Globus pallidus (tissue), 1 donor: ENCODE measurements around the gene SEC24C.
"Not testable (repeated sequence)": the region's sequence is repeated elsewhere in the genome, so short reads cannot be mapped to it uniquely, and the experiment has no call there.

Source experiments
- DNase-seq: peaks from one replicate; pipeline ENCODE4 v3.0.0-alpha.2; 2015; ENCODE audit warnings: low spot score

The SEC24C gene

DNA sequence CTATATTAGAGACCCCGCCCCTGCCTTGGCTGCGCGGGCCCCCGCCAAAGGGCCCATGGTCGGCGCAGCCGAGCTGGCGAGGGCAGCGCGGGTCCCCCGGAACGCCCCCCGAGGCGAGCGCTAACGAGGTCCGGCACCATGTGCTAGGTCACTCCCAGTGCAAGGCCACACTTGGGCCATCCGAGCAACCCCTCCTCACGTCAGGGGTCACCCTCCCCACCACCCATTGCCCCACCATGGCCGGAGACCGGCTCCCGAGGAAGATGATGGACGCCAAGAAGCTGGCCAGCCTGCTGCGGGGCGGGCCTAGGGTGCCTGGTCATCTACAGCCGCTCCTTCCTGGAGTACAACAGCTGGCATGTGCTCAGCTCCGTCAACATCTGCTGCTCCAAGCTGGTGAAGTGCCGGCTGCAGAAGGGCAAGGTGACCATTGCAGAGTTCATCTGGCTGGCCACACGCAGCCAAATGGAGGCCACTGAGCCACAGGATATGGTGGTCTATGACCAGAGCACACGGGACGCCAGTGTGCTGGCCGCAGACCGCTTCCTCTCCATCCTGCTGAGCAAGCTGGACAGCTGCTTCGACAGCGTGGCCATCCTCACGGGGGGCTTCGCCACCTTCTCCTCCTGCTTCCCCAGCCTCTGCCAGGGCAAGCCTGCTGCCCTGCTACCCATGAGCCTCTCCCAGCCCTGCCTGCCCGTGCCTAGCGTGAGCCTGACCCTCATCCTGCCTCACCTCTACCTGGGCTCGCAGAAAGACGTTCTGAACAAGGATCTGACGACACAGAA is 12.4 kb upstream of the SEC24C start:
- DNase-seq, result no peak

DNA sequence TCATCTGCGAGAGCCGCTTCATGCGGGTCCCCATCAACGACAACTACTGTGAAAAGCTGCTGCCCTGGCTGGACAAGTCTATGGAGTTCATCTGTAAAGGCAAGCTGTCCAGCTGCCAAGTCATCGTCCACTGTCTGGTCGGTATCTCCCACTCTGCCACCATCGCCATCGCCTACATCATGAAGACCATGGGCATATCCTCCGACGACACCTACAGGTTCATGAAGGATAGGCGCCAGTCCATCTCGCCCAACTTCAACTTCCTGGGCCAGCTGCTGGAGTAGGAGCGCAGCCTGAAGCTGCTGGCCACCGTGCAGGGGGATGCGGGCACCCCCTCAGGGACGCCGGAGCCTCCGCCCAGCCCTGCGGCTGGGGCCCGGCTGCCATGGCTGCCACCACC is 11.7 kb upstream of the SEC24C start:
- DNase-seq, result no peak

DNA sequence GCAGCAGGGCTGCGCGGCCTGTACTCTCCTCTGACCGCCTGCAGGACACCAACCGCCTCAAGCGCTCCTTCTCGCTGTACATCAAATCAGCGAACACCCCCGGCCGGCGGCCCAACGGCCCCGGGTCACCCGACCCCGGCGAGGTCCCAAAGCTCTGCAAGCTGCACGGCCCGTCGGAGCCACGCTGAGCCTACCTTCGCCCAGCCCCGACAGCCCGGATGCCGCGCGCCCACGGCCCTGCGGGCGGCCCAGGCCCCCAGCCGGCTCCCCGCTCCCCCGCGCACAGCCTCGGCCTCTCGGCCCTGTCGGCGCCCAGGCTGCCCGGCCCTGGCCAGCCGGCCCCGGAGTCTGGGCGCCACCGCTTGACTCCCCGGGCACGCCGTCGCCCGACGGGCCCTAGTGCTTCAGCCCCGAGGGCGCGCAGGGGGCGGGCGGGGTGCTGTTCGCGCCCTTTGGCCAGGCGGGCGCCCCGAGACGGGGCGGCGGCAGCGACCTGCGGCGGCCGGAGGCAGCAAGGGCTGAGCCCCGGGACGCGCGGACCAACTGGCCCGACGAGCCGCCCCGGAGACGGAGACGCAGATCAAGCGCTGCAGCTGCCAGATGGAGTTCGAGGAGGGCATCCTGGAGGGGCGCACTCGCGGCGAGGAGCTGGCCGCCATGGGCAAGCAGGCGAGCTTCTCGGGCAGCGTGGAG is 11.1 kb upstream of the SEC24C start:
- no peak for DNase-seq

DNA sequence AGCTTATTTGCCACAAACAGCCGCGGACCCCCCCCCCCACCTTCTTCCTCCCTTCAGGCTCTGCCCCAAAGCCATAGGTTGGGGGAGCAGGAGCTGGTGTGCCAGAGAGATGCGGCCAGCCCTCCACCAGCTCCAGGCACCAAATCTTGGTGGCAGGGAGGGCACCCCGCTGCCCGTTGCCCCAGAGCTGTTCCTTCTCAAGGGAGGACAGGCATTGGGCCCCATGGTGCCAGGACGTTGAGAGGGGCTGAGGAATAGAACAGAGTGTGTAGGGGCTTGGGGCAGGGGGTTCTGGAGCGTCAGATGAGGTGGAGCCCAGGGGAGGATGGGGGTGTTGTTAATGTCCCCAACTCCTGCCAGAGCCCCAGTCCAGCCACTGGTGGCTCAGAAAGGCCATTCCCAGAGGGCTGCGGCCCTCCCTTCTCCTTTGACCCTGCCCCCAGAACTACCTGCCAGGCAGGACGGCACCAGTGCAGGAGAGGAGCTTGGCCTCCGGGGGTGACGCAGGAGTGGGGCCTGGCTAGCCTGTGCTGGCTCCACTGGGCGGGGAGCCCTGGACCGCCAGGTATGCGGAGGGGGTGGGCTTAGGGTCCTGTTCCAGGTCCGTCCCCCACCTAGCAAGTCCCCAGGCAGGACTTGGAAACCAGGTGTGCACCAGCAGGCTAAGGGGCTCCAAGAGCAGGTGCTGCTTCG is 10.0 kb upstream of the SEC24C start:
- DNase-seq, result no peak

DNA sequence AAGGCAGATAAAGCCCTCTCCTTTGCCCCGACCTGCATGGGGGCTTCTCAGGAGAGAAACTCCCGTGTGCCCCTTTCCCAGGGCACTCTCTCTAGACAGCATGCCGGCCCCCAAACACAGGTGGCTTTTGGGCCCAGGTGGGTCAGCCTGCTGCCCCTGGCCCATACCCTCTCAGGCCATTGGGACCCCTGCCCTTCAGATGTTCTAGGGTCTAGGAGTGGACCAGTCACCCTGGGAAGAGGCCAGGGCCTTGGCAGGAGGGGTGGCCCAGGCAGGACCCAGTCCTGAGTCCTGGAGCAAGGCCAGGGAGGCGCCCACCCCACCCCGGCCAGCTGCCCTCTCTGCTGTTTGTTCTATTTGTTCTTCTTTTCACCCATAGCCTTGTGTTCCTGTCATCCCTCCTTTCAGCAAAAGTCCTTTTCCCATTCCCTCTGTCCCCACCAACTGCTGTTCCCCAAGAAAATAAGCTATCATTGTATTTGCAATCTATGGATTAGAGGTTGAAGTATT is 9.3 kb upstream of the SEC24C start:
- no peak for DNase-seq

DNA sequence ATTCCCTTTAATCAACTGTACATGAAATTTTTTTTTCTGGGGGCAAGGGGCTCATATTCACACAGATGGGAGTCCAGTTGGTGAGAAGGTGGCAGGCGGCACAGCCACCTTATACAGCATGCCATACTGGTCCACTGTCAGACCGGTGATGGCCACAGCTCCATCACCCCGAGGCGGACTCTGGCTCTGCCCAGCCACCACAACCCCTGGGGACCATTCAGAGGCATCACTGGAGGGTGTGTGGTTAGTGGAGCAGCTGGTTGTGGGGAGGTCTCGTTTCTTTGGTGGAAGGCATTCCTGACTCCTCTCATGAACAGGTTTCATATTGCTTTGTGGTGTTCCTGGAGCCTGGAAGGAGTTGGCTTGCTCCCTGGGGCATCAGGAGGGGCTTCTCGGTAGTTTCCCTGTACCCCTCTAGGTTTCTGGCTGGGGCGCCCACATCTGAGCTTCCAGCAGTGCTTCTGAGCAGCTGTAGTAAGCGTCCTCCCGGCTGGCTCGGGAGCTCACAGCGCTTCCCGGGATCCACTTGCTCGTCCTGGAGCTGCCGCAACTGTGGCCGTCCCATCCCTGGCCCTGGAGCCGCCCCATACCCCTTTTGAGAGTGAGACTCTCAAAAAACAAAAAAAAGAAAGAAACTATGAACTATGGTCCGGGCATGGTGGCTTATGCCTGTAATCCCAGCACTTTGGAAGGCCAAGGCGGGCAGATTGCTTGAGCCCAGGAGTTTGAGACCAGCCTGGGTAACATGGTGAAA is 3.5 kb upstream of the SEC24C start:
- not testable (repeated sequence) for DNase-seq

DNA sequence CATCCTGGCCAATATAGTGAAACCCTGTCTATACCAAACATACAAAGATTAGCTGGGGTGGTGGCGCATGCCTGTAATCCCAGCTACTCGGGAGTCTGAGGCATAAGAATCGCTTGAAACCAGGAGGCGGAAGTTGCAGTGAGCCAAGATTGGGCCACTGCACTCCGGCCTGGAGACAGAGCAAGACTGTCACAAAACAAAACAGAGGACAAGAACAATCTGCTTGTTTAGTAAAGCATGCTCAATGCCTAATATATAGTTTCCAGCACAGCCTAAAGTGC is 1.8 kb upstream of the SEC24C start:
- DNase-seq, result no peak

DNA sequence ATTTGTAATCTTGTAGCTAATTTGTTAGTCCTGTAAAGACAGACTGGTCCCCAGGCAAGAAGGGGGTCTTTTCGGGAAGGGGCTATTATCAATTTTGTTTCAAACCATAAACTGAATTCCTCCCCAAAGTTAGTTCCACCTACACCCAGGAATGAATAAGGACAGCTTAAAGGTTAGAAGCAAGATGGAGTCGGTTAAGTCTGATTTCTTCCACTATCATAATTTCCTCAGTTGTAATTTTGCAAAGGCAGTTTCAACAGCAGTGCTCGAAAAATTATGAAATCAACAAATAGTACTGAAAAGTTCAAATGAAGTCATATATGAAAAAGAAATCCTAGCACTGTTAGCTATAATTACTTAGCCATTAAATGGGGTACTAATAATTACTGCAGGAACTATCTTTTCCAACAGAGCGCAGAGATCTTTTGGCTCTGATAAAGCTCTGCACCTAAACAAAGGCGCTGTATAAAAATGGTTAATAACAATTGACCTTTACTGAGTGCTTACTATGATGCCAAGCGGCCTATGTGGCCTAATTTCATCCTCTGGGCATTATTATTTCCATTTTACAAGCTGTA is 756 bp upstream of the SEC24C start:
- DNase-seq, result no peak

DNA sequence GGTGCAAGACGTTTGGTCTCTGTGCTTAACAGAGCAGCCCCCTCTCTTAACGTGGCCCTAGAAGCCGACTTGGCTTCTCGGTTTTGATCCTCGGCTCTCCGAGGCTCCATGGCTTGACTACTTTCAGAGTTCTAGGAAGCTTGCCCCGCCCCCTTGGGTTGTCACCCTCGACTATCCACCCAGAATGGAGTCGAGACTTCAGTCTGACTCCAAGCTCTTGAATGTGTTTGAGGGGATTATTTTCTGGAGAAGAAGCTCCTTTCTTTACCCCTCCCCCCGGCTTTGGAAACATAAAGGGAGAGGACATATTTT is 448 bp downstream of the SEC24C start:
- no peak for DNase-seq

DNA sequence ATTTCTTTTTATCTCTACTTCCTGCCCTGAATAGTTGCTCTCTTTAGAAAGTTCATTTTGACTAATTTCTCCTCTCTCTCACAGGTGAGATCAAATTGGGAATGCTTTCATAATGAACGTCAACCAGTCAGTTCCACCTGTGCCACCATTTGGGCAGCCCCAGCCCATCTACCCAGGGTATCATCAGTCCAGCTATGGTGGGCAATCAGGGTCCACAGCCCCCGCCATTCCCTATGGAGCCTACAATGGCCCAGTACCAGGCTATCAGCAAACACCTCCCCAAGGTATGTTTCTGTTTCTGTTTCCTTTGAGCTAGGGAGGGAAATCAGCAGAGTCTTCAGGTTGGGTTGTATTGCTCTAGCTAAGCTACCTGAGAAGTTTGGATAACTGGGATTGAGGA is 2.5 kb downstream of the SEC24C start:
- no peak for DNase-seq

DNA sequence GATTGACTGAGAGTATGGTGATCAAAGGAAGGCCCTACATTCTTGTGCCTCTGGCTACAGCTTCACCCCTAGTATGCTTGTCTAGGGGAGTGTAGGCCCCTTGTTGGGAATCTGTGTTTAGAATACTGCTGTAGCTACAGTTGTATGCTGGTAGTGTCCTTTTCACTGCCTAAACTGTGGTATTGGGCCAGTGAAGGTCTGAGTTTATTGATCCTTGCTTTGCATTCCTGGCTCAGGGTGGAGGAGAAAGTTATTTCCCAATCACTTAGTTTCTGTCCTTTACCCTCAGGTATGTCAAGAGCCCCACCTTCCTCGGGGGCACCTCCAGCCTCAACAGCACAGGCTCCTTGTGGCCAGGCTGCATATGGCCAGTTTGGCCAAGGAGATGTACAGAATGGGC is 6.6 kb downstream of the SEC24C start:
- no peak for DNase-seq

DNA sequence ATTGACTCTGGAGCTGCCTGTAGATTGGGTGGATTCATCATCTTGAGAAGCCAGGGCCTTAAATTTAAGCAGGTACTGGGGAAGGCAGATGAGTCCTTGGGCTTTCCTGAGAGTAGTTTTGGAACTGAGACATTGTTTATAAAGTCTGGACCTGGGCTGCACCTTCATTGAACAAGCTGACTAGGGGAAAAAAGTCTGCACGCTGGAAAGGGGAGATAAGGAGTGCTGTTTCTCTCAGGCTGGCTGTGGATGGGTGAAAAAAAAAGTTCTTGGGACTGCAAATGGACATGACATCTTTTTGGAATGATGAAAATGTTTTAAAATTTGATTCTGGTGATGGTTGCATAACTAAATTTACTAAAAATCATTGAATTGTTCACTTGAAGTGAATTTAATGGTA is 12.0 kb downstream of the SEC24C start:
- DNase-seq, result no peak

DNA sequence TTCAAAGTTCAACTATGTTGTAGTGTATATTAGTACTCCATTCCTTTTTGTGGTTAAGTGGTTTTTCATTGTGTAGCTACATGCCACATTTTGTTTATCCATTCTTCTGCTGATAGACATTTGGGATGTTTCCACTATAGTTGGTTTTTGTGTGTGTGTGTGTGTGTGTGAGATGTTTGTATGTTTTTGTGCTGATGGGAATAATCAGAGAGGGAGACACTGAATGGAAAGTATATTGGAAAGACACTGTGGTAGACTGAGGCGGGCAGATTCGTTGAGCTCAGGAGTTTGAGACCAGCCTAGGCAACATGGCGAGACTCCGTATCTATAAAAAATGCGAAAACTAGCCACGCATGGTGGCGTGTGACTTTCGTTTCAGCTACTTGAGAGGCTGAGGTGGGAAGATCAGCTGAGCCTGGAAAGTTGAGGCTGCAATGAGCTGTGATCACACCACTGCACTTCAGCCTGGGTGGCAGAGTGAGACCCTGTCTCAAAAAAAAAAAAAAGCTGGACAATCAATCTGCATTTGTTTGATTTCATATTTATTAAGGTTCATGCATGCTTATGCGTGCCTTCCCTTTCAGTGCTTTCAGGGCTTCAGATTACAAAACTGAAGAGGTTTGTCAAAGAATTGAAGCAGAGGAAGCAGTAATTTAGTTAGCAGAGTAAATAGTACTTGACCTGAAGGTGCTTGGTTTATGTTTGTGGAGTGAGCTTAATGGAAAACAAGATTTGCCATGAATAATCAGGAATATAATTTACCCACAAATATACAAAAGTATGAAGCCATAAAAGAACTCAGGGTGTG is 14.7 kb downstream of the SEC24C start:
- no peak for DNase-seq

DNA sequence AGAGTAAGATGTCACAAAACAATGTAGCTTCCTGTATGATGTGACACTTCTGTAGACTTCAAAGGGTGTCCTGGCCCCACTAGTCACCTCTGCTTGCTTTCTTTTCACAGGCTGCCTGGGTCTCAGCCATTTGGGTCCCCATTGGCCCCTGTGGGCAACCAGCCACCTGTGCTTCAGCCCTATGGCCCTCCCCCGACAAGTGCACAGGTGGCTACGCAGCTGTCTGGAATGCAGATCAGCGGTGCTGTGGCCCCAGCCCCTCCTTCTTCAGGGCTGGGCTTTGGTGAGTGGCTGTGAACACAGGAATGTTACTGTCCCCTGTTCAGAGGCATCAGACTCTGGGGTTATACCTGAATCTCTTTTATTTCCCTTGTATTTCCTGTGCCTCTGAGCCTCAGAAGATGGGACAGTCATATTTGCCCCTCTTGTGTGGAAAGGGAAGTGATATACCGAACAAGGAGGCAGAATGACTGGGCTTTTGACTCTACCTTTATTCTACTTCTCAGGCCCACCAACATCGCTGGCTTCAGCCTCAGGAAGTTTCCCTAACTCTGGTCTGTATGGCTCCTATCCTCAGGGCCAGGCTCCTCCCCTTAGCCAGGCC is 15.4 kb downstream of the SEC24C start:
- no peak for DNase-seq

DNA sequence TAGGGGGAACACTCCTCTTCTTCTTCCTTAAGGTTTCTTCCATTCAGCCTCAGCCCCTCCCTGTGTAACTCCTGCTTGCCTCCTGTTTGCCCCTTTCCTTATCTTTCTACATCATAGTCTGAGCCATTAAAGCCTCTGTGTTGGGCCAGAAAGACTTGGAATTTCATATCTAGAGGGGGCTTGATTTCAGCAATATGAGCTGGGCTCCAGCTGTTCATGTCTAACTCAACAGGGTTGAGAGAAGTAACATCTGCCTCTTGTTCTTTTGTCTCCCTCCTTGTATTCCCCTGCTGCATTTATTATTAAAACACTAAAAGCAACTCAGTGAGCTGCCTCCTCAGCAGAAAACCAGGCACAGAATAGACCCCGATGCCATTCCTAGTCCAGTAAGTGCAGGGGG is 17.6 kb downstream of the SEC24C start:
- DNase-seq, result no peak

DNA sequence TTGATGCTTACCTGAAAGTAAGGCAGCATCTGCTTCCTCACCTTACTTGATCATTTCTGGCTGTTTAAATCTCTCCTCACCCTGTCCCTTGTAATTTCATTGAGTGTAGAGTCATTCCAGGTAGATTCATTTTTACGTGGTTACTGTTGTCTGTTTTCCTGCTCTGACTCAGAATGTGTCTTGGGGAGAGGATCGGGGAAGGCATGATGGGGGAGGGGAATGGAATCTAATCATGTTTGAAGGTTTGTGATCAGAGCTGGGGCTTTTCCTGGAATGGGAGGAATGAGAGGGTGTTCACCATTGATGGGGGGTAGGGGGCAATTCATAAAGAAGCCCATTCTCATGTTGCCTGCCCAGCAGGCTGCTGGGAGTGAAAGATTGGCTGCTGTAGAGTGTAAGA is 18.7 kb downstream of the SEC24C start:
- DNase-seq, result no peak

DNA sequence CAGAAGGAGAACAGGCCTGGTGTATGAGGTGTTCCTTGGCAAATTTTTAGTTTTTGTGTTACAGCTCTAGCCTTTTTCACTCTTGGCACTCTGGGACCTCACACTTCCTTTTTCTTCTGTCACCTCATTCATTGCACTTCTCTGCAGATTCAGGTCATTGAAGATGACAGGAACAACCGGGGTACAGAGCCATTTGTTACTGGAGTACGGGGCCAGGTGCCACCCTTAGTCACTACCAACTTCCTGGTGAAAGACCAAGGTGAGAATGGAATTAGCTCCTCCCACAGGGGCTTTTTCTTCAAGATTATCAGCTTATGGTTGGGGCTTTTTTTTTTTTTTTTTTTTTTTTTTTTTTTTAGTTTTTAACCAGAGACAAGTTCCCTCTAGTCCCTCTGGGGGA is 19.2 kb downstream of the SEC24C start:
- no peak for DNase-seq

DNA sequence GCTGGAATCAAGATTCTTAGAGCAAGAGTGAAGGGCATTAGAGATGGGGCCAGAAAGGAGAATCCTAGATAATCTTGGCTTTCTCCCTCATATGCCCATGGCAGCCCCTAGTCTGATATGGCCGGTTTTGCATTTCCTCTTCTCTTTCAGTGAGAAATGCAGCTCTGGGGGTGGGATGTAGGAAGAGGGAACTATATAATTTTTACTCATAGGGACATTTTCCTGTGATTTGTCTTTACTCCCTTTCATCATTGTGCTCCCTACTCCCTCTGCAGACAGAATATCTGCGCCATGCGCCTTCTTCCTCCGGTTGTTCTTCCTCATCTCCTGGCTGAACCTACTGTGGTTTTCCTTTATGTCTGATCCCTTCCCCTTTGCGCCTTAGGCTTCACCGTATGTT is 20.9 kb downstream of the SEC24C start:
- DNase-seq, result no peak

DNA sequence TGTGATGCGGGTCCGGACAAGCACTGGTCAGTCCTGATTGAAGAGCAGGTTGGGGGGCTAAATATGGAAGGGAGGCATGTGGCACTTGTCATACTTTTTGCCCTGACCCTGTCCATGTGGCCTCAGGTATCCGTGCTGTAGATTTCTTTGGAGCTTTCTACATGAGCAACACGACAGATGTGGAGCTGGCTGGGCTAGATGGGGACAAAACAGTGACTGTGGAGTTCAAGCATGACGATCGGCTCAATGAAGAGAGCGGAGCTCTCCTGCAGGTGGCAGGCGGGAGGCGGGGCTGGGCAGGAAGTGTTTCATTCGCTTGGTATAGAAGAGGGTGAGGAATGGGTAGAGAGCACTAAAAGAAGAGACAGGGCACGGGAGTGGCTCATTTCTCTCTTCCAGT is 24.7 kb downstream of the SEC24C start:
- no peak for DNase-seq

DNA sequence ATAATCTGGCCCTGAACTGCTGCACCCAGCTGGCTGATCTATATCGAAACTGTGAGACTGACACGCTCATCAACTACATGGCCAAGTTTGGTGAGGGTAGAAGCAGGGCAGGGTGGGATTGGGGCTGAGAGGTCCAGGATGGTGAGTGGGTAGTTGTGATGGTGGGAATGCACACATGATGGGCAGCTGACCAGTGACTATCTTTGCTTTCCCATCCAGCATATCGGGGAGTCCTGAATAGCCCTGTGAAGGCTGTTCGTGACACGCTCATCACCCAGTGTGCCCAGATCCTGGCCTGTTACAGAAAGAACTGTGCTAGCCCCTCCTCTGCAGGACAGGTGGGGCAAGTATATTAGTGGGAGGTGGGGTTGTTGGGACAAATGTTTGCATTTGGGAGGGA is 25.2 kb downstream of the SEC24C start:
- DNase-seq, result no peak

DNA sequence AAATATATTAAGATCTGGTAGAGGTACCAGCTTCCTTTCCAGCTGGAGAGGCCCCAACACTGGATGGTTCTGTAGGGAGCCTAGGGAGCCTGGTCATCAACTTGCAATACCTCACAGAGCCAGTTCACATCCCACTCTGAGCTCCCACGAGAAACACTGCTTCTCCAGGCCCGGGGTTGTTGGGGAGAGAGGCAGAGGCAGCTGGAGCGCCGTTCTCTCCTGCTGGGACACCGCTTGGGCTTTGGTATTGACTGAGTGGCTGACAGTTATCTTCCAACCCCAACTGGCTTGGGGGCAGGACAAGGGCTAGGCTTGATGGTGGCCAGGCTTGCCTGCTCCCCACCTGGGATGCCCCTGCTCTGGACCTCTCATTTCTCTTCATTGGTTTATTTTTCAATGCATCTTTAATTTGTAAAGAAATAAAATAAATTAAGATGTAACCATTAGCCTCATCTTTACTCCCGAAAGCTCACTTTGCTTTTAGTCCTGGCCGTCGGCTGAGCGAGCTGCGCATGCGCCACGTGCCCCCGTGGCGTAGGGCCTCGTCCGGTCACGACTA is 27.6 kb downstream of the SEC24C start:
- DNase-seq, result no peak
